Right lobe of liver (tissue), 4 donors: ENCODE measurements around the gene MPDZ.

ENCODE experiments used
- CTCF ChIP-seq, 4 donors: fragments of 200-600 bp in 3 of 4; fragments of 450-650 bp in 1 of 4; IDR thresholded peaks; one replicate each; pipeline versions ENCODE4 v1.5.1 to v1.8.0; 2016 to 2022; ENCODE audit warnings: antibody characterized with exemption in 4 of 4, mild to moderate bottlenecking in 2 of 4
- POLR2A ChIP-seq: fragments of 450-650 bp; IDR thresholded peaks from one replicate; pipeline ENCODE4 v1.6.1; 2017; ENCODE audit warnings: antibody characterized with exemption, mild to moderate bottlenecking
- donor health status: DM: no; HTN: no; CAD: no.
- donor health status: DM: no; HTN: no; CAD: no.
- donor health status: DM: no; HTN: yes; CAD: no.

GRCh38 chr9:13278368-13279246 is 885 bp downstream of the MPDZ start:
- TF ChIP-seq CTCF (IDR thresholded peaks at IDR 0.05): peak in 2 of 4 donors; percentile 11 to 16
- TF ChIP-seq POLR2A: no peak
